Stimulated activated CD4-positive, alpha-beta T cell treated with anti-CD3 and anti-CD28 coated beads, Interleukin-2, amount 100 ng/mL, for 48 hours (primary cell): ENCODE results near the gene NANS.
"Not testable (repeated sequence)": the region's sequence is repeated elsewhere in the genome, so short reads cannot be mapped to it uniquely, and the experiment has no call there.

ENCODE experiments used
- DNase-seq, 2 donors: peaks; one replicate each; pipeline ENCODE4 v3.0.0-alpha.2; 2020

NANS gene

DNA sequence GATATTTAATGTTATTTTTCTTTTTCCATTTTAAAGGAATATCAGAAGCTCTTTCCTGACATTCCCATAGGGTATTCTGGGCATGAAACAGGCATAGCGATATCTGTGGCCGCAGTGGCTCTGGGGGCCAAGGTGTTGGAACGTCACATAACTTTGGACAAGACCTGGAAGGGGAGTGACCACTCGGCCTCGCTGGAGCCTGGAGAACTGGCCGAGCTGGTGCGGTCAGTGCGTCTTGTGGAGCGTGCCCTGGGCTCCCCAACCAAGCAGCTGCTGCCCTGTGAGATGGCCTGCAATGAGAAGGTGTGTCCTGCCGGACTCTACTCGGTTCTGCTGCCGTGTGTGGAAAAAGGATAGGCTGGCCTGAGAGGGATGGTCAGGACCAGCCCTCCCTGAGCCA lies 24.2 kb downstream of the NANS start:
- DNase-seq: no peak

DNA sequence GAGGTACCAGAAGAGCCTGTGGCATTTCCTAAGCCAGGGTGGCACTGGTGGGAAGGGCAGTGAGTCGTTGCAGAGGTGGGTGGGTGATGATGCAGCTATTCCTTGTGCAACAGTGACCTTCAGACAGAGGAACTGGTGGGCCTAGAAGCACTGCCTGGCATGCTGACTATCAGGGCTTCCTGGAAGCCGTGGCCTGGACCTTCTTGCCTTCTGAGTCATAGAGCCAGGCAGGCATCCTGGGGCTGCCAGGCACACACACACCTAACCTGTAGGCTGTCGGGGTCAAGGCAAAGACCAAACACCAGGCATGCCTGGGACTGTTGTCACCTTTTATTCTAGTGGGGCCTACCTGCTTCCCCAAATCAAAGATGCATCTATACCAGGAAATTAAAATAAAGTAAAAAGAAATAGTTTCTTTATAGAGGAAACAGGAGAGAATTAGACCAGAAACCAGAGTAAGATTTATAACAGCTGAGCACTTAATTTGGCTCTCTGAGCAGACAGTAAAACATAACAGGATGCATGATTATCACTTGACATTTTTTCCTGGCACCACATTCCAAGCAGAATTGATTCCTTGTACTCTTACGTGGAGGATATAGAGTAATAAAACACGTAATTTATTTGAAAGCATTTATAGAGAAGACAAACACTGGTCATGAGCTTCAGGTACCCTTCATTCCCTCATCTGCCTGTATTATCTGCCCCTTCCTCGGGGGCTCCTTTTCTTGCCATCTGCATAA lies 25.1 kb downstream of the NANS start:
- DNase-seq: peak in 1 of 2 donors; percentile 27

DNA sequence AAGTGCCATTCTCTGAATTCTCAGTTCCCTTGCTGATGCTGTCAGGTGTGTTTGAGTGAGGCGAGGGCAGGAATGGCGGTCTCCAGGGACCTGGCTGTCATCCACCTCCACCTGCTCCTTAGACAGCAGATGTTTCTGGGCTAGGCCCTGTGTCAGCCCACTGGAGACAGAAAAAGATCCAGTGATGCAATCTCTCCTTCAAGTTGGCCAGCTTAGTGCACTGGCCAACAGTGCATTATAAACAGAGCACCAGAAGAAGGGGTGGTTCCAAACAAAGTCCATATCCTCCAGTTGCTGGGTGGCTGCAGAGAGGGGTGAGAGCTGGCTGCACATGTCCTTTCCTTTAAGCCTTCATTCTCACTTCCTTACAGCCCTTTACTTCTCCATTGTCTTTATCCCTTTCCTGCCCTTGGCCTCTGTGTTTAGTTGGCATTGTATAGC lies 26.5 kb downstream of the NANS start:
- no peak for DNase-seq

DNA sequence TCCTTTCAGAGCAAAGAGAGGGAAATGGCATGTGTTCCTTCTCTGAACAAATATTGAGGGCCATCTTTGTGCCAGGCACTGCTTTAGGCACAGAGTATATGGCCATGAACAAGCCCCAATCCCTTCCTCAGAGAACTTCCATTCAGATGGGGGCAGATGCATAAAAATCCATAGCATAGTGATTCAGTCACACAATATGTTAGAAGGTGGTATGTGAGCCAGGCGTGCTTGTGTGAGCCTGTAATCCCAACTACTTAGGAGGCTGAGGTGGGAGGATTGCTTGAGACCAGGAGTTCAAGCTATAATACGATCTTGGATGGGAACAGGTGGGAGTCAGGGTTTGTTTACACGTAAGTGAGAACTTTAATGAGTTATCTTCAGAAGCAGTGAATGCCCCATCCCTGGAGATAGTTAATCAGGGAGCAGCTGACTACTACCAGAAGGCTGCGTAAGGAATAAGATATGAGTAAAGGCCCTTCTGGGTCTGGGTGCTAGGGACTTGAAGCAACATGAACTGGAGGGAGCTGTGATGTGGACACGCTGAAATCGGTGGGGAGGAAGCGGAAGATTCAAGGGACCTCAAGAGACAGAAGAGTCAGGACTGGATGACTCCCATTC lies 27.1 kb downstream of the NANS start:
- DNase-seq: no peak

DNA sequence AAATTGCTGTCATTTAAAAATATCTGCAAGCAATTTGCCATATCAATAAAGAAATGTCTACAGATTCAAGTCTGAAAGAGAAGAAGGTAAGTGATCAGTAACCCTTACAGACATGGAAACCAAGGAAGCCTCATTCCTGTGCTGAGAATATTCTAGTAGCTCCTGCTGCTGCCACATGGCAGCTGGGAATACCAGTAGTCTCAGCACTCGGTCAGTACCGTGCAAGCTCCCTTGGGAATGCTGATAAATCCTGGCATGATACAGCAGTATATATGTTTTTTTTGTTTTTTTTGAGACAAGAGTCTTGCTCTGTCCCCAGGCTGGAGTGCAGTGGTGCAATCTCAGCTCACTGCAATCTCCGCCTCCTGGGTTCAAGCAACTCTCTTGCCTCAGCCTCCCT lies 27.9 kb downstream of the NANS start:
- DNase-seq: no peak

DNA sequence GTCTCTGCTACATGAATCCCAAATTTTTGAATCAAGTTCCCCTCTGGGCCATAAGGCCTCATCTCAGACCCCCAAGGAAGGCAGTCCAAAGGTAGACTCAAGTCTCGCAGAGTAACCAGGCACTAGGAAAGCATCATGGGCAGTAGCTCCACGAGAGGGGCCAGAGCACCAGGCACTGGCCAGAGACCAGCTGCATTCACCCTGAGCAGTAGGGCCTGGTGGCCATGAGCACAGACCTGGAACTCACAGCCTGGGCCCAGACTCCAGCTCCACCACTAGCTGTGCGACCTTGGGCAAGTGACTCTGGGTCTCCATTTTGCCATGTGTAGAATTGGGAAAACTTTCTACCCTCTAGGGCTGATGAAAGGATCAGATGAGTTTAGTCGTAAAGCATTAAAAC lies 28.5 kb downstream of the NANS start:
- DNase-seq: no peak

DNA sequence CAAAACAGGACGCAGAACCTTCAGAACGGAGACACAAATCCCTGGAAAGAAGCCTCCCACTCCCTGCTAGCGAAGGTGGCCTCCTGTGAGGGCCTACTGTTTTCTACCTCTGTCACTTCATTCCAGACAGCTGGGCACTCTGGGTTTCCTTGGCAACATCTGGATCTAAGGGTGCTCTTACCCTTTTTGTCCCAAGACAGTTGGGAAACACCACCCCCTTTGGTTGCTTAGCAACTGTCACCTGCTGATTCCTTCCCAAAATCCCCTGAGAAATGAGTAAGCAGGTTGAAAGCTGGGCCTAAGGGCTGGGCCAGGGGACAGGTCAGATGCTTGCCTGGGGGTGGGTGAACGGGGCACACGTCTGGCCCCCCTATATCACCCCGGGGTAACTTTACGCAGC lies 29.4 kb downstream of the NANS start:
- DNase-seq: no peak

DNA sequence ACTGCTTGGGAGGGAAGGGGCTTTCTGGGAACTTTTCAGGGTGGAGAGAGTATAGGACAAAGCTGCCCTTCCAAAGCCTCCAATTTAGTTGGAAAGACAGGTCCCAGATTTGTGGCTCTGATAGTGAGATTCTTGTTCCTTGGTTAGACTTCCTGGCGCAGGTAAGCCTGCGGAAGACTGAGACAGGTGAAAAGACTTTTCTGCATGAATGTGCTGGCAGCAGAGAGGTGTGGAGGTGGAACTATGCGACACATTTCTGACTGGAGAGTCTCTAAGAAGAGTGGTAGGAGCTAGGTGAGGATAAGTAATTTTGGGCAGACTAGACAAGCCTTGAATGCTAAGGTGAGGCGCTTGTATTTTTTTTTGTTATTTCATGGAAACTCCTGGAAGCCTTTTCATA lies 29.9 kb downstream of the NANS start:
- DNase-seq: no peak

DNA sequence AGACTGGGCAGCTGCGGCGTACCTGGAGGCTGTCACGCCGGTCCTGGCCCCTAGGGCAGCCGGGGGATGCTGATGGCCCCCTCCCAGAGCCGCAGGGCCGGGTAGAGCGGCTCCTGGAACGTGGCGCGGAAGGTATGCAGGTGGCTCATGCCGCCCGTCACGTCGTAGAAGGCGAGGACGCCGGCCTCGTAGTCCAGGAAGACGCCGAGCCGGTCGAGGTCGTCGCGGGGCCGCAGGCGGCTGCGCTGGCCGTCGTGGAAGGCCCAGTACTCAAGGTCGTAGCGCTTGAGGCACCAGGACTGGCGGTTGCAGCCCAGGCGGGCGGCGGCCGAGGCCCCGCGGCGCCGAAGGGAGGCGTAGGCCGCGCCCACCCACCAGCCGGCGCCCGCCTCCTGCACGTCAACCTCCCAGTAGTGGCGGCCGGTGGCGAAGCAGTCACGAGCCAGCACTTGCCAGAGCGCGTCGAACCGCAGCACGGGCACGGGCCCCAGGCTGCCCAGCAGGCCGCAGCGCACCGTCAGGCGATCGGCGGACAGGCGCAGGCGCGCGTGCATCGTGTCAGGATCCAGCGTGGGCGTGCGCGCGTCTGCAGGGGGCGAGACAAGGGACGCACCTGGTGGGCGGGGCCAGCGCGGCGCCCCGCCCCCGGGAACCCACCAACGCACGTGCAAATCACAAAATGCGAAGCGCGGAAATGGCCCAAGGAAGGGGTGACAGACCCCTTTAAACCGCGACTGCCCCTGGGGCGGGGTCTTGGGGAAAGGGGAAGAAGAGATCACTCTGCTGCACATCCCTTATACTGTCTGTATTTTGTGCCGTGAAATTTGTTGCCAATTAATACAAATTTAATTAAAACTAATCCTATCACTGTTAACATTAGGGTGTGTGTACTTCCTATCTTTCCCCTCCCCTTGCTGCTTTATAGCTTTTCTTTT lies 31.2 kb downstream of the NANS start:
- peak in 1 of 2 donors; percentile 38 for DNase-seq

DNA sequence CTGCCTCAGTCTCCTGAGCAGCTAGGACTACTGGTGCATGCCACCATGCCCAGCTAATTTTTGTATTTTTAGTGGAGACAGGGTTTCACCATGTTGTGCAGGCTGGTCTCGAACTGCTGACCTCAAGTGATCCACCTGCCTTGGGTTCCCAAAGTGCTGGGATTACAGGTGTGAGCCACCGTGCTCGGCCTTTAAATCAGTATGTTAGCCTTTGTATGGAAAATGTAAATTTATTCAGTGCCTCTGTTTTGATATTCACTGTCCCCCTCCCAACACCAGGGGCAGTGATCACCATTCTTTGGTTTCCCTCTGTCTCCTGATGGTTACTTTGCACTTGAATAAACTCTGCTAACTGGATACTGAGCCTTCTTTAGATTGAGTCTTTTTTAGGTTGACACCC lies 34.1 kb downstream of the NANS start:
- DNase-seq: not testable (repeated sequence)

DNA sequence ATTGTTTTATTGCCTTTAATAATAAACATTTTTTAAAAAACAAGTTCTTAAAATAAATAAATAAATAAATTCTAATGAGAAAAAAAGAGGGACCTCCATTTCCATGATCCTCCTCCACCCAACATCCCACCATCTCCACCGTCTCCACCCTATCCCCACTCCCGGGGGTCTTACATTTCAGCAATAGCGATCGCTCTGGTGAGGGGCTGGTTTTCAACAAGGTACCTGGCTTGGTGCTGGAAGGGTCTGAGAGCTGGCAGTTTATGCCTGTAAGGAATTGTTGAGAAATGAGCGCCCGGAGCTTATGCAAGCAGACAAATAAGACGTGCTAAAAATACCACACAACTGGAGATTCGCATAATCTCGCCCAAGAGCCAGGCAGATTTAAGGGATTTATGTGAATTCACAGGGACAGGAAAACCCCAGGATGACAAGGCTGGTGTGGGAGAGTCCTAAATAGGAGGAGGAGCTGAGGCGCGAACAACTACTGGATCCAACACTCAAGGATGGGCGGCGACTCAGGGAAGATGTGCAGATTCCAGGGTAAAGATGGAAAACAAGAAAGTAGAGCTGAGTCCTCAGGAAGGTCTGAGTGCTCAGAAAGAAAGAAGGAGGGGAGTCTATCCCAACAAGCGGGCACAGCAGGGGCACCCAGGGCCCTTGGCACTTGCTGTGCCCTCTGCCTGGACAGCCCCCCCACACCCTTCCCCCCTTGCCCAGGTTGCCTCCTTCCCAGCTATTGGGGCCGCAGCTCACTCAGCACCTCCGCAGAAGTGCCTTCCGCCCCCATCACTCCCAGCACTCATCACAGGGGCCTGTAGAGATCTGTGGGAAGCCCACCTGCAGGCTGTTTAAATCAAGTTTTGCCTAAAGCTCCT lies 35.4 kb downstream of the NANS start:
- DNase-seq: no peak

DNA sequence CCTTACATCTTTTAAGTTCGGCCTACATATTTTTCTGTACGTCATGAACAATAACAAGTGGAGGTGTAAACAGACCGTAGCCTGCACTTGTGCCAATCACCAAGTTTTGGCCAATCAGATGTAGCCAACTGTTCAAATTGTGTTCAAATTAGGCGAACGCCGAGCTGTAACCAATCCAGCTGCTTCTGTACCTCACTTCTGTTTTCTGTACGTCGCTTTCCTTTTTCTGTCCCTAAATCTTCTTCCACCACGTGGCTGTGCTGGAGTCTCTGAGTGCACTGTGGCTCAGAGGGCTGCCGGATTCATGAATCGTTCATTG lies 36.0 kb downstream of the NANS start:
- DNase-seq: no peak

DNA sequence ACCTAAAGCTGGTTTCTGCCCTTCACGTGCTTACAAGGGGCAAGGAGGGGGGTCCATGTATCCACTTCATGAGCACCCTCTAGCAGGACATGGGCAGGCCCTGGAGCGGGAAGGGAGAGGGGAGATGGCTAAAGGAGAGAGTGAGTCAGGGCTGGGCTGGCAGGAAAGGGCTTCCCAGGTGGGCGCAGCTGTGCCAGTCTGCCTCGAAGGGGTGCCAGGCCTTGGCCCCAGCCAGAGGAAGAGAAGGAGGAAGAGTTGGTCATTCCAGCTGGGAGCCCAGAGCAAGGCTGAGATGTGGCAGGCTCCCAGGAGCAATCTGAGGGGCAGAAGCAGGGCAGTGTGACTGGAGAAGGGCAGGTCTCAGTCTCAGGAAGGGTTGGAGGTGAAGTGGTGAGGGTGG lies 37.8 kb downstream of the NANS start:
- DNase-seq: no peak

DNA sequence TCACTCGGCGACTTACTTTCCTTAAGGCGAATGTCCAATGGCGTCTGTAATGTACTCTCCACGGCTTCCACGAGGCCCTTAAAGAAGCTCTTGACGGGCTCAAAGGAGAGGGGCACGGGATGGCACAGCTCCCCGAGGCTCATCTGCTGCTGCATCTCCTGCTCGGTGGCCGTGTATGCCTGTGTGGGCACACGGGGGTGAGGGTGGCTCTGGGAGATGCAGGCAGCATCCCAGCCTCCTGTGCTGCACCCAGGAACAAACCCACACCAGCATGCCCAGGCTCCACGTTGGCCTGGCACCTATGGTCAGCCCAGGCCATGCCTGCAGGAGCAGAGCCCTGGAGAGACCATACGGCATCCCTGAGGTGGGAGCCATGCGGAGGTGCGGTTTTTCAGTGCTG lies 38.3 kb downstream of the NANS start:
- no peak for DNase-seq

DNA sequence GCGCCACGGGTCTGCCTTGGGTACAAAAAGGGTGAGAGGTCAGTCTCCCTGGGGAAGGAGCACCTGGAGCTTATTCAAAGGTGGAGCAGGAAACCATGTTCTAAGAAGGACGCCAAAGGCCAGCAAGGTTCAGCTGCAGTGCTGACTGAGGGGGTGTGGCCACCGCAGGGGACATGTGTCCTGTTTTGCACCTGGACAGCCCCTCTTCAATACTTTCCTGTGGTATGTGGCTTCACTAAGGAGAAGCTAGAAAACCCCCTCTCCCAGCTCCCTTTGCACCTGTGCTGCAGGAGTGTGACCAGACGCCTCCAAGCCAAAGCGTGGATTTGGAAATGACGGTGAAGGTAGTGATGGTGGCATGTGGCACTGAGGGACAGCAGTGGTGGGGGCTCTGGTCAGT lies 38.9 kb downstream of the NANS start:
- no peak for DNase-seq

DNA sequence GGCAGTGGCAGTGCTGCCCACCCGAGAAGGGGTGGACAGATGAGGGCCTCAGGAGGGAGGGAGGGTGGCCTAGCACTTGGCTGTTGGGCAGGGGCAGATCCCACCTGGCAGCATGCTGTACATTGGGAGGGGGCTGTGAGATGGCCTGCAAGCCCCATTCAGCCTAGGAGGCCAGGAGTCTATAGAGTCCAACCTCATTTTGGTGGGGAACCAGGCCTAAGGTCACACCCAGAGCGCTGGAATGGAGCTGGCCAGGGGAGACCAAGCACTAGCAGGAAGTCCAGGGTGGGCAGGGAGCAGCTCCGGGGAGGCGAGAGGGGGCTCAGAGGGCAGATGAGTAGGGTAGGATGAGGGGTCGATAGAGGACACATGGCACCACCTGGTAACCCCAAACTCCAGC lies 39.6 kb downstream of the NANS start:
- no peak for DNase-seq

DNA sequence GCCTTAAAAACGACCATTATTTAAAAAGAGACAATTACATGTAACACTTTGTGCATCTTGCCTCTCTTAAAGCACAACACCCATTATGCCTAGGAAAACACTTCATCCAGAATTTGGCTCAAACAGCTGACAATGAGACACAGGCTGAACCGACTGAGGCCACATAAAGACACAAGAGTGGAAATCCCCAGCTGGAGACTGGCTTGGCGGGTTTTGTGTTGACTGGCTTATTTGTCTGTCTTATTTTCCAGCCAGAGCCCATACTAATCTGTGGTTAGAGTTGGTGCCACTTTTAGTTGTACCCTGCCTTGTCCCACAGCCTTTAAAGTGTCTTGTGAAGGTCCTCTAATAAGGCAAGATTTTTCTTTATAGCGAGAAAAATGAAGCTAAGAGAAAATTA lies 41.3 kb downstream of the NANS start:
- DNase-seq: peak in 1 of 2 donors; percentile 31

DNA sequence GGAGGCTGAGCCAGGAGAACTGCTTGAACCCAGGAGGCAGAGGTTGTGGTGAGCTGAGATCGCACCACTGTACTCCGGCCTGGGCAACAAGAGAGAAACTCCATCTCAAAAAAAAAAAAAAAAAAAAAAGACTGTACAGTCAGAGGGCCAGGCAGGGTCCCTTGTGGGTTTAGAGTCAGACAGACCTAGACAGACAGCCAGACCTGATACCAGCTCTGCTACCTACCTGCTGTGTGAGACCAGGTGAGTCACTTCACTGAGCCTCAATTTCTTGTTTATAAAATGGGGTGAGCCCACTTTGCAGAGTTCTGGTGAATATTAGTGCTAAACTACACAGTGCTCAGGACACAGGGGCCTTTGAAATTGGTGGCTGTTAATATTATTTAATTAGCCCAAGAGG lies 42.8 kb downstream of the NANS start:
- no peak for DNase-seq

DNA sequence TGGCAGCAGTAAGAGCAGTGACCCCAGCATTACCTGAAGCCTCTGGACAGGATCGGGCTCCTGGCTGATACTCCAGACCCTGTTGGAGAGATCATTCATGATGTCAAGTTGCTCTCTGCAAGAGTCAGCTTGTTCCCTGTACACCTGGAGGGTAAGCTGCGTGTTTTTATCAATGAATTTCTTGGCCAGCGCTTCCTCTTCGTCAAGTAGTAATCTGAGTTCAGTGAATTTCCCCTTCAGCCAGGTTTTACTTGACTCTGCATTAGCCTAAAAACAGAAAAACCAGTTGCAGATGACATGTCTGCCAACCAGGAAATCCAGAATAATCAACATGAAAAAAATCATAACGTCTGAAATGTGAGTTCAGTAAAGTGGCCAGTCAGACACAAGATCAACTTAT lies 43.4 kb downstream of the NANS start:
- DNase-seq: no peak

DNA sequence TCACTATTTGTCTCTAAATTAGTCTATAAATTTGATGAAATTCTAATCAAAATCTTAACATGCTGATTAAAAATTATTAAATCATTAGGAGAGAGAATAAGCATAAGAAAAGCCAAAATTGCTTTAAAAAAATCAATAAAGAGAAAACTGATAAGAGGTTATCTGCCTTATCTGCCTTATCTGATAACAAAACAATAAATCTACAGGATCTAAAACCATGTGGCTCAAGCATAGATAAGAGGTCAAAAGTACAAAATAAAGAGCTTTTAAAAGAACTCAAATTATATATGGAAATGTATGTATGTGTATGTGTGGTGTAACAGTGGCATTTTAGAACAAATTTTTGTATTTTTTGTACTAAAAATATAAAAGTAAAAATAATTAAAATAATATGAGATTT lies 43.9 kb downstream of the NANS start:
- DNase-seq: no peak

DNA sequence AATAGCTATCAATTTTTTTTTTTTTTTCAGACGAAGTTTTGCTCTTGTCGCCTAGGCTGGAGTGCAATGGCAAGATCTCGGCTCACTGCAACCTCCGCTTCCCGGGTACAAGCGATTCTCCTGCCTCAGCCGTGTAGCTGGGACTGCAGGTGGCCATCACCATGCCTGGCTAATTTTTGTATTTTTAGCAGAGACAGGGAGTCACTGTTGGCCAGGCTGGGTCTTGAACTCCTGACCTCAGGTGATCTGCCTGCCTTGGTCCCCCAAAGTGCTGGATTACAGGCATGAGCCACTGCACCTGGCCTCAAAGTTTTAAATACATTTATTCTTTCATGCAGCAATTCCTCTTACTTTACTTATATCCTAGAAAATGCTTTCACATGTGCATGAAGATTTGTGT lies 44.9 kb downstream of the NANS start:
- no peak for DNase-seq

DNA sequence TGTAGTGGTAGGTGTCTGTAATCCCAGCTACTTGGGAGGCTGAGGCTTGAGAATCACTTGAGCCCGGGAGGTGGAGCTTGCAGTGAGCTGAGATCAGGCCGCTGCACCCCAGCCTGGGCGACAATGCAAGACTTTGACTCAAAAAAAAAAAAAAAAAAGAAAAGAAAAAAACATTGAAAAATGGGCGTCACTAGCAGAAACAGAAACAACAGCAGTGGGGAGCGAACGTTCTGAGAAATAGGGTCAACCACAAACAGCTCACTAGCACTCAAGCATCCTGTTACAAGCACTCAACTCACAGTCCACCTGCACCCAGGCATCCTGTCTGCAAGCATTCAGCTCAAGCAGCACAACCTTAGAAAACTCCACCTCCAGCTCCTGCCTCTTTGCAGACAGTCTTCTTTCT lies 45.3 kb downstream of the NANS start:
- DNase-seq: peak; percentile 54 to 55

DNA sequence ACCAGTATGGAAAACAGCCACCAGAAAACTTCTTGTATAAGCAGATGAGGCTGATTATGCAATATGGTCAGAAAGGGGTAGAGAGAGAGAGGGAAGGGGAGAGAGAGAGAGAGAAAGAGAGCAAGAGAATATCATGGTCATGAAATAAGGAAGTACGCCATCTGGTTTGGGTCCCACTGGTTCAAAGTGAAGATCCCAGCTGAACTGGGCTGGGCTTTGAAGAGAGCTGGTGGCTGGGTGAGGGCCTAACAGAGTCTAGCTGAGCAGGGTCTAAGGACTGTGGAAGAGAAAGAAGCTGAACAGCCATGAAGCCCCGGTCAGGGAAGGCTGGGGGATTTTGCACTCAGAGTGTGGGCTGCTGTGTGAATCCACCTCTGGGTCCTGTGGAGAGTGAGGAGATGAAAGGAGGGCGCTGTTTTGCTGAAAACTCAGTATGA lies 47.9 kb downstream of the NANS start:
- DNase-seq: no peak
